Endothelial cell of umbilical vein (primary cell): ENCODE measurements around the gene DIPK1C. TPM values are rescaled to one million over a fixed set of nuclear protein-coding genes. Genes with fewer than 3 reads are reported as not detected.

ENCODE experiments used
- BruUV-seq: library from RNA; stranded (reverse); fragments of 400-500 nt; replicated peaks from 2 replicates; lab custom pipeline; 2021; lab: Mats Ljungman, UMichigan
- CTCF ChIA-PET: fragments of 300-600, 350-600 bp; sonication (Branson Sonifier 250); formaldehyde crosslinking; loops from one replicate; lab custom pipeline; 2021; ENCODE audit warnings: antibody characterized with exemption, inconsistent platforms; lab: Charles Lee
- POLR2A ChIA-PET: fragments of 300-600, 350-600 bp; sonication (Branson Sonifier 250); formaldehyde crosslinking; loops from one replicate; lab custom pipeline; 2021; ENCODE audit warnings: antibody characterized with exemption, inconsistent platforms; lab: Charles Lee
- DNase-seq: peaks from one replicate; pipeline ENCODE4 v3.0.0-alpha.2; 2011; ENCODE audit warnings: low read depth, low spot score
- FAIRE-seq: peaks from 2 replicates; lab custom pipeline; 2011; peaks lifted over from hg19 to GRCh38; lab: Jason Lieb, UNC
- H2AFZ ChIP-seq: 2 replicates; pipeline ENCODE4 v1.6.0; 2012; ENCODE audit warnings: low read depth, low read length, control low read depth, inconsistent platforms
- H3K27ac ChIP-seq: 2 replicates; pipeline ENCODE4 v1.5.1; 2011; ENCODE audit warnings: low read depth, mild to moderate bottlenecking, control low read depth, low read length, moderate library complexity; ENCODE audit not compliant: insufficient read depth
- H3K27me3 ChIP-seq, 2 experiments: 2 replicates each; pipeline versions ENCODE4 v1.6.0 to v1.6.1; 2011; ENCODE audit warnings: low read length in 2 of 2, mixed read lengths in 1 of 2; ENCODE audit not compliant: control insufficient read depth in 2 of 2, insufficient read depth in 2 of 2
- H3K36me3 ChIP-seq, 2 experiments: 2 replicates in 1 of 2; 3 replicates in 1 of 2; pipeline ENCODE4 v1.5.1; 2011; ENCODE audit warnings: low read length in 2 of 2, mild to moderate bottlenecking in 1 of 2, moderate library complexity in 1 of 2; ENCODE audit not compliant: control insufficient read depth in 2 of 2, insufficient read depth in 2 of 2; ENCODE audit errors: extremely low read depth in 1 of 2
- H3K4me1 ChIP-seq: 3 replicates; pipeline ENCODE4 v1.5.1; 2011; ENCODE audit warnings: mild to moderate bottlenecking, low read length; ENCODE audit not compliant: control insufficient read depth, insufficient read depth; ENCODE audit errors: extremely low read depth
- H3K4me2 ChIP-seq: 2 replicates; pipeline ENCODE4 v1.6.1; 2011; ENCODE audit warnings: low read length, control low read depth, mixed read lengths; ENCODE audit not compliant: insufficient read depth
- H3K4me3 ChIP-seq, 3 experiments: fragments of 200-600 bp in 1 of 3; sonication (generic), shearing (Covaris generic) in 1 of 3; replicated peaks in 1 of 3; 2 replicates each; pipeline ENCODE4 v1.5.1; 2011 to 2016; ENCODE audit warnings: control low read depth in 3 of 3, low read length in 3 of 3, mild to moderate bottlenecking in 2 of 3, inconsistent platforms in 1 of 3, low read depth in 1 of 3, moderate library complexity in 1 of 3; ENCODE audit not compliant: insufficient read depth in 1 of 3
- H3K79me2 ChIP-seq: 2 replicates; pipeline ENCODE4 v1.6.0; 2012; ENCODE audit warnings: low read length, inconsistent platforms; ENCODE audit not compliant: control insufficient read depth, insufficient read depth
- H3K9ac ChIP-seq: replicated peaks from 2 replicates; pipeline ENCODE3; 2011; ENCODE audit warnings: low read length, control low read depth; ENCODE audit not compliant: insufficient read depth; ENCODE audit errors: extremely low read depth
- H3K9me1 ChIP-seq: replicated peaks from 3 replicates; pipeline ENCODE4 v1.6.0; 2011; ENCODE audit warnings: mild to moderate bottlenecking, low read length; ENCODE audit not compliant: control insufficient read depth, insufficient read depth; ENCODE audit errors: extremely low read depth
- H3K9me3 ChIP-seq: replicated peaks from 2 replicates; pipeline ENCODE4 v1.5.1; 2012; ENCODE audit warnings: low read length, inconsistent platforms; ENCODE audit not compliant: control insufficient read depth, insufficient read depth
- H4K20me1 ChIP-seq: replicated peaks from 2 replicates; pipeline ENCODE3; 2011; ENCODE audit warnings: mild to moderate bottlenecking, low read length; ENCODE audit not compliant: control insufficient read depth, insufficient read depth; ENCODE audit errors: extremely low read depth
- CTCF ChIP-seq, 2 donors: IDR thresholded peaks; 1 replicate in 1 of 2; 2 replicates in 1 of 2; pipeline ENCODE4 v1.5.1; 2011; ENCODE audit warnings: low read length in 2 of 2, mild to moderate bottlenecking in 2 of 2, moderate library complexity in 2 of 2, control low read depth in 1 of 2, inconsistent platforms in 1 of 2, low read depth in 1 of 2; ENCODE audit not compliant: insufficient read depth in 1 of 2; ENCODE audit errors: extremely low read depth in 1 of 2
- EZH2 ChIP-seq: IDR thresholded peaks from 2 replicates; pipeline ENCODE4 v1.6.1; 2012; ENCODE audit warnings: borderline replicate concordance, low read depth, mild to moderate bottlenecking, moderate library complexity, low read length, inconsistent platforms; ENCODE audit not compliant: severe bottlenecking
- FOS ChIP-seq: IDR thresholded peaks from 2 replicates; pipeline ENCODE4 v1.6.1; 2011; ENCODE audit warnings: mild to moderate bottlenecking, low read length, moderate library complexity, borderline replicate concordance; ENCODE audit not compliant: insufficient read depth
- GATA2 ChIP-seq: IDR thresholded peaks from 2 replicates; pipeline ENCODE4 v1.7.0; 2011; ENCODE audit warnings: low read depth, mild to moderate bottlenecking, moderate library complexity, mixed read lengths, low read length; ENCODE audit not compliant: insufficient read length, insufficient read depth
- JUN ChIP-seq: IDR thresholded peaks from 2 replicates; pipeline ENCODE4 v1.6.1; 2011; ENCODE audit warnings: borderline replicate concordance, low read depth; ENCODE audit not compliant: insufficient read length, insufficient read depth
- MAX ChIP-seq: IDR thresholded peaks from 2 replicates; pipeline ENCODE4 v1.6.1; 2011; ENCODE audit not compliant: insufficient read depth, insufficient read length
- MYC ChIP-seq: IDR thresholded peaks from one replicate; pipeline ENCODE4 v1.6.1; 2011; ENCODE audit warnings: mild to moderate bottlenecking, low read depth, low read length
- POLR2A ChIP-seq: IDR thresholded peaks from 2 replicates; pipeline ENCODE4 v1.6.1; 2012; ENCODE audit warnings: low read depth, mild to moderate bottlenecking, control low read depth, low read length
- POLR2AphosphoS5 ChIP-seq: IDR thresholded peaks from 2 replicates; pipeline ENCODE4 v1.6.1; 2012; ENCODE audit warnings: low read depth, mild to moderate bottlenecking, control low read depth, low read length, moderate library complexity; ENCODE audit not compliant: insufficient read depth
- dilution Hi-C: fragments of 300-500 bp; cut with MboI; formaldehyde crosslinking; loops from one replicate; pipeline ENCODE4 v1.15.0; 2019; ENCODE audit warnings: low sequenced_read_pairs; ENCODE audit not compliant: extremely low pct_ligation_motif_present
- intact Hi-C: fragments of 100-400 bp; cut with micrococcal nuclease; formaldehyde crosslinking; loops from one replicate; pipeline ENCODE4 v1.10.0; 2022
- polyA plus RNA-seq, 4 experiments: library from polyadenylated mRNA; depleted of rRNA in 3 of 4; stranded (reverse) in 3 of 4; unstranded in 1 of 4; fragments of >200 nt; gene quantifications; 2 replicates each; pipeline versions ENCODE4 v1.2.1 to v1.2.3, GENCODE V29; 2011 to 2012; ENCODE audit warnings: missing spikeins in 1 of 4
- total RNA-seq: library from RNA; stranded (reverse); gene quantifications from 2 replicates; pipeline ENCODE4 v1.2.3, GENCODE V29; 2021

DIPK1C gene
- total and polyA plus RNA-seq, 2 donors (not counting 3 experiments of a cell fraction or from before 2014, with no cell fraction given) = not detected

- intact Hi-C loops (loop anchor here (1.0 to 5.0 kb wide), 2 partner anchors 123 to 279 kb away; no protein-coding TSS in a partner anchor), dilution Hi-C loops (no loop called here)
- Histone ChIP-seq H3K4me1 (no peaks in the 10 kb centered on the region), H3K79me2 (no peaks in the 10 kb centered on the region), H2AFZ (no peak overlapping the region), H3K36me3 (no peaks in the 10 kb centered on the region), H3K4me3 (no peak overlapping the region), H3K27me3 (peaks cover 0 to 11% of the 10 kb centered on the region in 2 experiments), H4K20me1 (no peaks in the 10 kb centered on the region), H3K4me2 (no peak overlapping the region), H3K27ac (no peak overlapping the region), H3K9me1 (no peaks in the 10 kb centered on the region), H3K9ac (no peak overlapping the region), H3K9me3 (no peaks in the 10 kb centered on the region)
- no TSS peak for BruUV-seq
- FAIRE-seq (peak; percentile 82), DNase-seq (peak; percentile 6)
- TF ChIP-seq MYC = no peak
- peak; percentile 38 to 63 for TF ChIP-seq CTCF (IDR thresholded peaks at IDR 0.05; ENCODE audit: extremely low read depth in 1 of 2, insufficient read depth in 1 of 2, low read depth in 1 of 2, low read length in 2 of 2)
- ChIA-PET CTCF (no interaction called here), POLR2A (no interaction called here)
These were observed 19.0 kb upstream of the DIPK1C start for GRCh38 chr18:74476140-74476539.

DNA sequence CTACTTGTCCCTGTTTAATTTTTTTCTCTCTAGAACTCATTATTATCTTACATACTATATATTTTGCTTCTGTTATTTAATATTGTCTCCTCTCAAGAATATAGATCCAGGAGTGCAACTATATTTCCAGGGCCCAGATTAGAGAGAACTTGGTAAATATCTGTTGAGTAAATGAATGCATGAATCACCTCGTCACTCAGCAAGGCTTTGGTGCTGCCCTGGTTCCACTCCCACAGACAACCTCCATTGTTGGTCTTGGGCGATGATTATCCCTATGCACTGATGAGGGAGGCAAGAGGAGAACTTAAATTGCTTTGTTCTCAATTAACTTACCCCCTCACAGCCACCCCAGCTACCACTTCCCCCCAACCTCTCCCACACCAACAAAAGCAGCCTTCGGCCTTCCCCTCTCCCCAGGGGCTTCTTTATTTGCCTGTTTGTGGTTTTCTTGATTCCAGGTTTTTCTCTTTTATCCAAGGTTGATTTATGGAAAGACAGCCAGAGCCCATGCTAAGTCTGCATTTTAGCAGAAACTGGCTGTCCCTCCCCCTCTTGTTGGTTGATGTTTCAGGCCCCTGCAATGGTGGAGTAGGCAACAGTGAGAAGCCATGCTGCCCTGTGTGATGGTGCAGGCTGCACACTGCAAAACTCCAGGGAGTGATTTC lies 17.0 kb upstream of the DIPK1C start:
- no peak overlapping the region for H2AFZ ChIP-seq
- intact Hi-C loops (no loop called here), dilution Hi-C loops (no loop called here)
- H3K4me1 ChIP-seq = no peaks in the 10 kb centered on the region
- no peak overlapping the region for H3K4me3 ChIP-seq
- no TSS peak for BruUV-seq
- peaks cover 0 to 11% of the 10 kb centered on the region in 2 experiments for H3K27me3 ChIP-seq
- H4K20me1 ChIP-seq = no peaks in the 10 kb centered on the region
- H3K9me3 ChIP-seq = no peaks in the 10 kb centered on the region
- DNase-seq = no peak
- no peak overlapping the region for H3K27ac ChIP-seq
- no peak overlapping the region for H3K4me2 ChIP-seq
- CTCF ChIA-PET = interaction anchor here (0.6 kb wide), 1 partner anchor 11 kb away, joined by 3 read pairs; no protein-coding TSS in a partner anchor
- FAIRE-seq = no peak
- POLR2A ChIA-PET = no interaction called here
- H3K79me2 ChIP-seq = no peaks in the 10 kb centered on the region
- H3K36me3 ChIP-seq = no peaks in the 10 kb centered on the region
- no peaks in the 10 kb centered on the region for H3K9me1 ChIP-seq
- H3K9ac ChIP-seq = no peak overlapping the region
- no peak for TF ChIP-seq MAX
- TF ChIP-seq JUN = no peak
- no peak for TF ChIP-seq POLR2A
- no peak for TF ChIP-seq CTCF (IDR thresholded peaks at IDR 0.05; ENCODE audit: extremely low read depth in 1 of 2, insufficient read depth in 1 of 2, low read depth in 1 of 2, low read length in 2 of 2)
- no peak for TF ChIP-seq MYC
- TF ChIP-seq GATA2 = no peak
- no peak for TF ChIP-seq POLR2AphosphoS5
- TF ChIP-seq EZH2 = no peak
- TF ChIP-seq FOS = no peak
